ENCODE measurements around the gene CNTN4. TPM values are rescaled to one million over a fixed set of nuclear protein-coding genes. Genes with fewer than 3 reads are reported as not detected.

The CNTN4 gene
- polyA plus RNA-seq, 1 donor (not counting 4 experiments of a cell fraction or from before 2014, with no cell fraction given): not detected

GRCh38 chr3:2535206-2535605 lies 436.5 kb downstream of the CNTN4 start:
- no peak overlapping the region for H3K4me2 ChIP-seq (ENCODE audit: control insufficient read depth, extremely low read depth, insufficient read depth, low read depth, low read length)
- no peak overlapping the region for H3K4me3 ChIP-seq (ENCODE audit: control insufficient read depth in 2 of 3, extremely low read depth in 1 of 3, insufficient read depth in 2 of 3, low read depth in 1 of 3, low read length in 3 of 3)
- H4K20me1 ChIP-seq (ENCODE audit: control insufficient read depth, extremely low read depth, insufficient read depth, low read length): no peaks in the 10 kb centered on the region
- H3K79me2 ChIP-seq (ENCODE audit: control insufficient read depth, insufficient read depth, low read length): no peaks in the 10 kb centered on the region
- H3K27me3 ChIP-seq (ENCODE audit: control insufficient read depth, extremely low read depth, insufficient read depth, low read length): no peaks in the 10 kb centered on the region
- dilution Hi-C loops (cut with MboI; ENCODE audit: extremely low pct_ligation_motif_present, low sequenced_read_pairs): no loop called here
- H3K9me3 ChIP-seq (ENCODE audit: control insufficient read depth, low read depth, low read length): no peaks in the 10 kb centered on the region
- no peak overlapping the region for H2AFZ ChIP-seq (ENCODE audit: control insufficient read depth, low read length)
- no peaks in the 10 kb centered on the region for H3K36me3 ChIP-seq (ENCODE audit: control insufficient read depth in 2 of 2, extremely low read depth in 1 of 2, insufficient read depth in 2 of 2, low read length in 2 of 2)
- no peak for TF ChIP-seq CTCF (optimal IDR thresholded peaks at IDR 0.05 in 1 of 3, IDR thresholded peaks at IDR 0.05 in 1 of 3, conservative IDR thresholded peaks at IDR 0.05 in 1 of 3; ENCODE audit: extremely low read depth in 1 of 3, insufficient read depth in 2 of 3, low read length in 3 of 3)
- no peak for TF ChIP-seq EZH2 (IDR thresholded peaks at IDR 0.05; ENCODE audit: low read length)
- FAIRE-seq (no peak), DNase-seq (ENCODE audit: low read depth, low spot score) (no peak)
- H3K27ac ChIP-seq (ENCODE audit: control insufficient read depth, insufficient read depth, low read length): no peak overlapping the region
- H3K9me1 ChIP-seq (ENCODE audit: control insufficient read depth, extremely low read depth, insufficient read depth, low read length): no peaks in the 10 kb centered on the region
- H3K4me1 ChIP-seq (ENCODE audit: control insufficient read depth, extremely low read depth, insufficient read depth, low read length): no peaks in the 10 kb centered on the region
- no peak overlapping the region for H3K9ac ChIP-seq (ENCODE audit: control insufficient read depth, extremely low read depth, insufficient read depth, low read length)

GRCh38 chr3:2536575-2536974 lies 437.9 kb downstream of the CNTN4 start:
- Histone ChIP-seq H3K9ac (ENCODE audit: control insufficient read depth, extremely low read depth, insufficient read depth, low read length) (no peak overlapping the region), H3K4me3 (ENCODE audit: control insufficient read depth in 2 of 3, extremely low read depth in 1 of 3, insufficient read depth in 2 of 3, low read depth in 1 of 3, low read length in 3 of 3) (no peak overlapping the region), H3K4me2 (ENCODE audit: control insufficient read depth, extremely low read depth, insufficient read depth, low read depth, low read length) (no peak overlapping the region), H3K79me2 (ENCODE audit: control insufficient read depth, insufficient read depth, low read length) (no peaks in the 10 kb centered on the region), H4K20me1 (ENCODE audit: control insufficient read depth, extremely low read depth, insufficient read depth, low read length) (no peaks in the 10 kb centered on the region), H3K4me1 (ENCODE audit: control insufficient read depth, extremely low read depth, insufficient read depth, low read length) (no peaks in the 10 kb centered on the region), H3K27me3 (ENCODE audit: control insufficient read depth, extremely low read depth, insufficient read depth, low read length) (no peaks in the 10 kb centered on the region), H3K36me3 (ENCODE audit: control insufficient read depth in 2 of 2, extremely low read depth in 1 of 2, insufficient read depth in 2 of 2, low read length in 2 of 2) (no peaks in the 10 kb centered on the region), H2AFZ (ENCODE audit: control insufficient read depth, low read length) (no peak overlapping the region), H3K27ac (ENCODE audit: control insufficient read depth, insufficient read depth, low read length) (no peak overlapping the region), H3K9me1 (ENCODE audit: control insufficient read depth, extremely low read depth, insufficient read depth, low read length) (no peaks in the 10 kb centered on the region), H3K9me3 (ENCODE audit: control insufficient read depth, low read depth, low read length) (no peaks in the 10 kb centered on the region)
- TF ChIP-seq EZH2 (IDR thresholded peaks at IDR 0.05; ENCODE audit: low read length) (no peak), CTCF (optimal IDR thresholded peaks at IDR 0.05 in 1 of 3, IDR thresholded peaks at IDR 0.05 in 1 of 3, conservative IDR thresholded peaks at IDR 0.05 in 1 of 3; ENCODE audit: extremely low read depth in 1 of 3, insufficient read depth in 2 of 3, low read length in 3 of 3) (no peak)
- dilution Hi-C loops (cut with MboI; ENCODE audit: extremely low pct_ligation_motif_present, low sequenced_read_pairs): no loop called here
- FAIRE-seq: no peak
- no peak for DNase-seq (ENCODE audit: low read depth, low spot score)

All from keratinocyte (primary cell).